Putamen (tissue), 1 donor: ENCODE results near the gene PSMG4.

Source experiments
- DNase-seq: peaks from one replicate; pipeline ENCODE4 v3.0.0-alpha.2; 2016; ENCODE audit warnings: low spot score

The PSMG4 gene

GRCh38 chr6:3252369-3252768, 6.4 kb upstream of the PSMG4 start:
- DNase-seq, result no peak

DNA sequence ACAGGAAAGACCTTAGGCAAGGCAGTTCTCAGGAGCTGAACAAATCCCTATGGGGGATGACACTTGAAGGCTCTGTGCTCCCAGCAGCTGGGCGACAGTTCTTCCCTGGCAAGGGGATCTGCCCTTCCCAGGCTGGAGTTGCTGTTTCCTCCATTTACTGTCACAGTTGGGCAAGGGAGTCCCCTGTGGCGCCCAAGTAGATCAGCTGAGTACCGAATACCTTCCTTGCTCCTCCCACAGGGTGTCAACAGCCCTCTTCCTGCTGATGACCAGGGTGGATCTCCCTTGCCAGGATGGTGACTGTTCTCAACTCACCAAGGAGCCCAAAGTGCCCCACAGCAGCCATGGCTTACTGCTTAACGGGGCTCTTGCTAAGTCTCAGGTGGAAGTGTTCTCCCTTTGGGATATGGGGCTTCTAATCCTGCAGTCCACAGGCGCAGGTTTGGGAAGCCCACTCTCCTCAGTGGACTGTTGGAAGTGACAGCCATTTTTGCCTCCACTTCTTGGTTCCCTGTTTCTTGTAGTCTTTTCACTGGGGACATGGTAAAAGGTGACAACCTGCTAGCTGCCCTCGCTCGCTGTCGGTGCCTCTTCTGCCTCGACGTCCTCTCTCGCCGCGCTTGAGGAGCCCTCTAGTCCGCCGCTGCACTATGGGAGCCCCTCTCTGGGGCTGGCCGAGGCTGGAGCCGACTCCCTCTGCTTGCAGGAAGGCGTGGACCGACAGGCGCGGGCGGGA, 5.7 kb upstream of the PSMG4 start:
- no peak for DNase-seq

DNA sequence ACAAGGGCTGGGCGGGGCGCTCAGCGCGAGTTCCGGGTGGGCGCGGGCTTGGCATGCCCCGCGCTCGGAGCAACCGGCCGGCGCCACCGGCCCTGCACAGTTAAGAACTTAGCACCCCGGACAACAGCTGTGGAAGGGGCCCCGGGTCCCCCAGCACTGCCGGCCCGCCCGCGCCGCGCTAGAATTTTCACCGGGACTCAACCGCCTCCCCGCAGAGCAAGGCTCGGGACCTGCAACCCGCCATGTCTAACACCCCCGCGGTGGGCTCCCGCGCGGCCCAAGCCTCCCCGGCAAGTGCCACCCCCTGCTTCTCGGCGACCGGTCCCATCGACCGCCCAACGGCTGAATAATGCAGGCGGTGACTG, 5.2 kb upstream of the PSMG4 start:
- no peak for DNase-seq

DNA sequence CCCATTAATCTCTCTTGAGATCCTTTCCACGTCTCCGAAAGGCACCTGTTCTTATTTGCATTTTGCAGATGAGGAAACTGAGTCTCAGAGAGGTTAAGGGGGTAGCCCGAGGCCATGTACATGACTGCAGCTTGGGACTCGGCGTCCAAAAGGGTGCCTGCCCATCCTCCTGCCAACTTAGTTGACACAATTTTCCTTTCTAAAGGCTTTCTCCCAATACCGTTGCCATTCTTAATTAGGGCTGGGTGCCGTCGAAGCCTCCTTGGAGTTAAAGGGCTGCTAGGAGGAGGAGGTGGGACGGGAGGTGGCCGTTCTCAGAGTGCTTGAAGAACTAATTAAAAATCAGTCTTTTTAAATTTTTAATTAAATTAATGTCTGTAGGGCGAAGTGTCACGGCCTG, 546 bp upstream of the PSMG4 start:
- no peak for DNase-seq

GRCh38 chr6:3259491-3259958, 778 bp downstream of the PSMG4 start:
- peak; percentile 63 for DNase-seq

DNA sequence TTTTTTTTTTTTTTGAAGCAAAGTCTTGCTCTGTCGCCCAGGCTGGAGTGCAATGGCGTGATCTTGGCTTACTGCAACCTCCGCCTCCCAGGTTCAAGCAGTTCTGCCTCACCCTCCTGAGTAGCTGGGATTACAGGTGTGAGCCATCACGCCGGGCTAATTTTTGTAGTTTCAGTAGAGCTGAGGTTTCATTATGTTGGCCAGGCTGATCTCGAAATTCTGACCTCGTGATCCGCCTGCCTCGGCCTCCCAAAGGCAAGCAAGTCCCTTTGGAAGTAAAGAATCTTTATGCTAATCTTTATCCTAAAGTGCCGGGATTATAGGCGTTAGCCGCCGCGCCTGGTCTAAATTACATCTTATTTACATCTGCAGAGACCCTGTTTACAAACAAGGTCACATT, 1.5 kb downstream of the PSMG4 start:
- no peak for DNase-seq

DNA sequence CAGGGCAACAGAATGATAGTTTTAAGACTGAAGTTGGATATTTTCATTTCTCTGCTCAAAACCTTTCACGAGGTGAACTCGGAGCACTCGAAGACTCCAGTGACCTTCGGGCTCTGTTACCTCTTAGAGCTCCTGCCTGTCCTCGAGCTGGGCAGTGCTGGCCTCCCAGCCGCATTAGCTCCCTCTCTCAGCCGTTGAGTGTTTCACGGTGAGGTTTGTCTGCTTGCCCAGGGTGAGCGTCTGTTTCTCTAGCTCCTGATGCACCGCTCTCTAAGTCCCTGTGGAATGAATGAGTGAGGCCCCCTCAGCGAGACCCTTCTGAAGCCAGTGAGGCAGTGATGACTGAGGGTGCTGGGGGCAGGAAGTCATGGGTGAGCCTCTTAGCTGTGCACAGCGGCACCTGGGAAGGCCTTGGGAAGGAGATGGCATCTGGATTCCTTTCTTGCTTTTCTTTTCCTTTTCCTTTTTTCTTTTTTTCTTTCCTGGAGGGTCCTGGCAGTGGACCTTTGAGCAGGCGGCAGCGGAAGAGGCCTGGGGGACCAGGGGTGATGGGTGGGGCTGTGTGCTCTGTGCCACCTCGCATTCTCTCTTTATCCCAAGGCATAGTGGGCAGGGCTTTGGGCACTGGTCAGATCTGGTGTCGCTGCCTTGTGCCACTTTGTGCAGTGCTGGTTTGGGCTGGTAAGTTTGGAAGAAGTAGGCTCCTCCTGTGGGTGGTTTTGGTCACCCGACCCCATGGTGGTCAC, 2.2 kb downstream of the PSMG4 start:
- no peak for DNase-seq

DNA sequence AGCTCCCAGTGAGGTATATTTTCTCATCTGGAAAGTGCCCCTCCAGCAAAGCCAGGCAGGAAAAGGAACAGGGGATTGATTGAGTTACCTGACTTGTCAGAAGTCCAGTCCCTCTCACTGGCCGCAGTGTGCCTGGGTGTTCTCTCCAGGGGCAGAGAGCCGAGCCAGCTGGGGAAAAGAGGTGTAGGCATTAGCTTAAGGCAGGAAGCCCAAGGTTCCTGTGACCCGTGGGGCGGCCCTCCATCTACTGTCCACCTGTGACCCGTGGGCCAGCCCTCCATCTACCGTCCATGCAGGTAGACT, 2.7 kb downstream of the PSMG4 start:
- no peak for DNase-seq

DNA sequence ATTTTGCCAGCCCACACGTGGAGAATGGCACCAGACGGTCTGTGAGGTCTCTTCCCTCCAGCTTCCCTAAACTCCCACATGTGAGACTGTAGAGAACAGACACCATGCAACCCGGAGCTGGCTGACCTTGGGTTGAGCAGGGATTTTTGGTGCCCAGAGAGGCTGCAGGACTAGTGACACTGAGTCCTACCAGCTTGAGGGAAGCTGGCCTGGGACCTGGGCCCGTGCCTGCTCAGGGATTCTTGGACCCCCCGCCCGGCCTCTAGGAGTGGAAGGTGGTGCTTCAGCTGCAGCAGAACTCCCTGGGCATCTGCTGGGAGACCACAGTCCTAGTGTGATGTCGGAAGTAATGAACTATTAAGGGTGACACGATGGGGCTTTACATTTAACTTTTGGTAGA, 3.2 kb downstream of the PSMG4 start:
- no peak for DNase-seq

DNA sequence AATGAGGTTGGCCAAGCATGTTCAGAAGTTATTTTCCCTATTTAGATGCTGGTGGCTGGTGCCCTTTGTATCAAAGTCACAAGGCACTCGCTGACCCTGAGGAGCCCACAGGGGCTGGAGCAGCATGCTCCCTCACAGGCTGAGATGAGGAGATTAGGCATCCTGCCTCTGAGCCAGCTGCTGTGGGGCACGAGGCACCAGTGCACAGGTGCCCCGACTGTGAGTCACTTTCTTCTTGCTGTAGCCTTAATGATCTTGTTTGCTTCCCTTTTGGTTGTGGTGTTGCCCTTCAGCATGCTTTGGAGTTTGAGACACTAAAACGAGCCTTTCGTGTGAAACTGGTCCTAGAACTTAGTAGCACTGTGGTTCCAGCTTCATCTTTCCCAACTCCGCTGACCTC, 4.3 kb downstream of the PSMG4 start:
- DNase-seq, result no peak

DNA sequence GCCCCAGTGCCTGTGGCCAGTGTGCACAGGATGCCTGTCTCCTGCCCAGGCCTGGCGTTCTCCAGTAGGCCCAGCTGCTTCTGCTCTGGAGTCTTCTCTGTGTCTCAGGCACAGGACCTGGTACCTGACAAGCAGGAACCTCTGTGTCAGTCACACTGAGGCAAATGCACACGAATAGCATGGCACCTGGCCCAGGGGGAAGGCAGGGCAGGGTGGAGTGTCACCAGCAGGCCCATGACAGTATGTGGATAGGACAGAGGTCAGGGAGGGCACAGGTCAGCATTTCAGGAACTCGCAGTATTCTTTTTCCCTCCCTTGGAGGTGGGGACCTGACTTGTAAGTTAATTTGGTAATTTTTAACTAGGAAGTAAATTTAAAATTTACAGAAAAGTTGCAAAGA, 5.6 kb downstream of the PSMG4 start:
- DNase-seq, result no peak

DNA sequence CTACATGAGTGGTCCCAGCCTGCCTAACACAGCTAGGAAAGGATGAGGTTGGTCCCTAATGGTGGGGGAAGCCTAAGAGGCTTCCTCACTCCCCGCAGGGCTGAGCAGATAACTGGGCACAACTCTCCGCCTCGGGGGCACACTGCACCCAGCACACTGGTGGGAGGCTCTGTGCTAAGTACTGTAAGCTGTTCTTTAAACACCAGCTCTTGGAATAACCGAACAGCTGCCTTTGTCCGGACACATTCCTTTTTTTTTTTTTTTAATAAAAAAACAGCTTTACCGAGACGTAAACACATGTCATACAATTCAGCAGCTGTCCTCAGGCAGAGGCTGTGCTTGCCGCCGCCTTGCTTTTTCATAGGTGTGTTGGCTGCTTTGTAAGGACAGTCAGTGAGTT, 6.9 kb downstream of the PSMG4 start:
- no peak for DNase-seq

DNA sequence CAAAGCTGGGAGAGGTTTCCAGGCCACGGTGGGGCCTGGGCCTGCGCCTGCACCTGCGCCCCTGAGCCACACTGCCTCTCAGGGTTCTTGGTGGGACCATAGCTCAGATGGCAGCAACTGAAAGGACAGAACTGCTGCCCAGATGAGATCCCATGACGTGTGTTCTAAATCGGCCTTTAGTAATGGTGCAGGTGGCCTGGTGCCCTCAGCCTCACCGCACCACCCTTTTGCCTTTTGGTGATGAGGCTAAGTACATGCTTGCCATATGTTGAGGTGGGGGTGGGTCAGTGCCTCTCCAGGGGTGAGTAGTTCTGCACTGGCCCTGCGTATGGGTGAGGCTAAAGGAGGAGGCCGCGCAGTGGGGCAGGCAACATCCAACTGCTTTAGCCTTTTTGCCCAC, 7.4 kb downstream of the PSMG4 start:
- no peak for DNase-seq

DNA sequence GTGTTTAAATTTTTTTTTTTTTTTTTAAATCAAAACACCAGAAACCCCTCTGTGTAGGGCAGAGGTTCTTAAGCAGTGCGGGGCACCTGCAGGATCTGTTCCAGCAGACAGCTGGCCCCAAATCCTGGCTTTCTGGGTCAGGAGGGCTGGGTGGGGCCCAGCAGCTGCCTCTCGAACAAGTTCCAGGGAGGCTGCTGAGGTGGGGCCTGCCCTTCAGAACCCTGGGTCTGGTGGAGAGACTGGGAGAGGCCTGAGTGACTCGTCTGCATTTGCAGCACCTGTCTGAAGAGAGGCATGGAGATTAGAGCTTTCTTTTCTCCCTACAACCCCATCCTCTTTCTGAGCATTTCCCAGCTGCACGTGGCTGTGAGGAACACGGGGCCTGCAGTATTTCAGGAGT, 8.4 kb downstream of the PSMG4 start:
- DNase-seq, result no peak

GRCh38 chr6:3268680-3269079, 9.9 kb downstream of the PSMG4 start:
- DNase-seq, result no peak

DNA sequence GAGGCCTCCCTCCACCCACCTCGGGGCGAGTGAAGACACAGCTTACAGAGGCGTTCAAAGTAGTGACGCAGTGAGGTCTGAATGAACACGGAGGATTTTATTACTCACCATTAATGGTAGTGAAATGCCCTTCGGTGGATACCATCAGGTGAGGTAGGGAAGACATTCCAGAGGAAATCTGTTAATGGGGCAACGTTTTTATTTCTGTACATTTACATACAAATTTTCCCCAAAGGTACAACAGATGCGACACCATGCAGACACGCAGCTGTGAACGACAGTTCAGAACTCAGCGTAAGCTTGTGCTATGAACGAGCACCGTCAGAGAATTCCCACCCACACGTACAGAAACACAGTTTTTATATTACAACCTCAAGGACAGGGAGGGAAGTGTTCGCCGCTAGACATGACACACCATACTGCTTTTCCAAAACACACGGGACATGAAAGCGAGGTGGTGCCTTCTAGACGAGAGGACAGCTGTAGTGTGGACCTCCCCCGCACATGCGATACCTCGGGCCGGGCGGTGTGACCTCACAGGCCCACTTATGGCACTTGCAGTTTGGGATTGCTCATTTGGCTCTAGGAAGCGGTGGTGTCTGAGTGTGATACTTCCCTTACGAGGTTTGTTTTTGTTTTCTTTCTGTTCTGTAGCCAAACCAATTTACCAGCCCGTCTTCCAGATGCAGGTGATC, 10.7 kb downstream of the PSMG4 start:
- peak; percentile 52 for DNase-seq

GRCh38 chr6:3270258-3270657, 11.5 kb downstream of the PSMG4 start:
- no peak for DNase-seq

DNA sequence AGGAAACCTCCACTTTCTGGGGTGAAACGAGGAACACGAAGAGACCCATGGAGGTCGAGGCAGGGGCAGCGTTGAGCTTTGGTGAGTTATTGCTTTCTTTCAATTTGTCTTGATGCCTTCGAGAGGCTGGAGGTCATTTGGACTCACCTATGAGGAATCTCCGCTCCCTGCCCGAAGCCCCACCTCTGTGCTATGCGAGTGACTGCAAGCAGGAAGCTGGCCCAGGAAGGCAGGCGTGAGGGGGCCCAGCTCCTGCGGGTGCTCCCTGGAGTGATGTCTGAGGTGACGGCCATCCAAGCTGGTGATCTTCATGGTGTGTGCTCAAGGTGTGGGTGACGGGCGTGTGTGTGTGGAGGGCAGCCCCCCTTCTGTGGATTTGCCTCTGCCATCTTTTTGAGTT, 13.0 kb downstream of the PSMG4 start:
- DNase-seq, result no peak

- no peak for DNase-seq
Observed at GRCh38 chr6:3272911-3273547, 14.3 kb downstream of the PSMG4 start.

DNA sequence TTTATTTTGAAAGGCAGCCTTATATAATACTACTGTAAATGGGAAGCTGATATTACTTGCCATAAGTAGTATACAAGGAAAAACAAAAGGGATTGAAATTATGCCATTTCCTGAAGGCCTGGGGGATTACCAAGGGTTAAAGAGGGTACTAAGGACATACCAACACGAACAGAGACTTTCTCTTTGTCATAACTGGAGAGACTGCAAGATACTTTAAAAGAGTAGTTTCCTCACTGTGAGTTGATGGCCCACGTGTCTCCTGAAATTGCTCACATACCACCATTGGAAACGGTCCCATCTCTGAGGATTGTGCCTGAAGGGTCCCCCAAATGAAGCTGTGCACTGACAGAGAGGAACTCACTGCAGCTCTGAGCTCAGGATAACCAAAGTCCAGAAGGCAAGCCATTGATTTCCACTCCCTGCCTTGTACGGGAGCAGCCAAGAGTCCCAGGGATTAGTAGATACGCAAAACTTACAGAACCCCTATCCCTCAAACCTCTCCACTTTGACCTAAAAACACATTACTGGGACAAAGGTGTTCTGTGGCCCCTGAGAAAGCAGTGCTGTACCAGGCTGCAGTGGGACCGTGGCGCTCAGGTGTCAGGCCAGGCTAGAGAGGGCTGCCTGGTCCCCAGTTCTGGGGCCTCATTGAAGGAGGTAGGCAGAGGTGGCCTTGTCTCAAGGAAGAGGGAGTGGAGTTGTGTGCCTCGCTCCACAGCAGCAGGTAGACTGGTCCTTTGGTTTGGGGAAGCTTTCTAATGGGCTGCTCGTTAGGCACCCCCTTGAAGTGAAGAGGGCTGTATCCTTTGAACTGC, 15.2 kb downstream of the PSMG4 start:
- DNase-seq, result no peak

- no peak for DNase-seq
Observed at GRCh38 chr6:3276174-3277167, 17.7 kb downstream of the PSMG4 start.
